AG04450 (cell line): ENCODE measurements around the gene GALNT3. TPM values are rescaled to one million over a fixed set of nuclear protein-coding genes. Genes with fewer than 3 reads are reported as not detected.

Experiments
- CTCF ChIA-PET: fragments of 300-600, 350-600 bp; formaldehyde crosslinking; extraction: SDS; loops from one replicate; lab custom pipeline; 2022; ENCODE audit warnings: antibody characterized with exemption, inconsistent platforms; lab: Charles Lee
- POLR2A ChIA-PET: fragments of 350-600 bp; formaldehyde crosslinking; extraction: SDS; loops from one replicate; lab custom pipeline; 2021; ENCODE audit warnings: antibody characterized with exemption, inconsistent platforms; lab: Yijun Ruan, JAX
- DNase-seq: peaks from one replicate; pipeline ENCODE4 v3.0.0-alpha.2; 2011; ENCODE audit warnings: low read depth, low spot score
- H3K27ac ChIP-seq: one replicate; pipeline ENCODE4 v1.5.1; 2012; ENCODE audit warnings: low read depth, low read length, control low read depth
- H3K27me3 ChIP-seq: one replicate; pipeline ENCODE4 v1.6.0; 2012; ENCODE audit warnings: low read length; ENCODE audit not compliant: control insufficient read depth, insufficient read depth
- H3K4me3 ChIP-seq: 2 replicates; pipeline ENCODE4 v1.5.1; 2011; ENCODE audit warnings: mild to moderate bottlenecking, low read depth, low read length, control low read depth
- H3K9me3 ChIP-seq: 2 replicates; pipeline ENCODE4 v1.5.1; 2012; ENCODE audit warnings: low read length; ENCODE audit not compliant: control insufficient read depth, insufficient read depth
- CTCF ChIP-seq: IDR thresholded peaks from 2 replicates; pipeline ENCODE4 v1.5.1; 2011; ENCODE audit warnings: low read depth, low read length, control low read depth, inconsistent platforms
- polyA plus RNA-seq: library from polyadenylated mRNA; depleted of rRNA; stranded (reverse); fragments of >200 nt; gene quantifications from 2 replicates; pipeline ENCODE4 v1.2.3, GENCODE V29; 2011

Gene GALNT3
- polyA plus RNA-seq, 1 experiment, result 2.3 TPM

- ChIA-PET POLR2A (no interaction called here), CTCF (interaction anchor here (0.7 kb wide), 1 partner anchor 49 kb away, joined by 3 read pairs; no protein-coding TSS in a partner anchor)
- Histone ChIP-seq H3K27me3 (no peaks in the 10 kb centered on the region), H3K4me3 (no peak overlapping the region), H3K9me3 (no peaks in the 10 kb centered on the region), H3K27ac (no peak overlapping the region)
- TF ChIP-seq CTCF, result no peak
- no peak for DNase-seq
Observed at GRCh38 chr2:165825041-165825440, 31.0 kb upstream of the GALNT3 start.

- Histone ChIP-seq H3K9me3 (no peaks in the 10 kb centered on the region), H3K27ac (no peak overlapping the region), H3K4me3 (no peak overlapping the region), H3K27me3 (no peaks in the 10 kb centered on the region)
- CTCF ChIA-PET, result interaction anchor here (0.8 kb wide), 1 partner anchor 11 kb away, joined by 3 read pairs; no protein-coding TSS in a partner anchor
- TF ChIP-seq CTCF, result no peak
- POLR2A ChIA-PET, result no interaction called here
- no peak for DNase-seq
Observed at GRCh38 chr2:165820296-165820695, 26.2 kb upstream of the GALNT3 start.

GRCh38 chr2:165818920-165819319 lies 24.9 kb upstream of the GALNT3 start:
- H3K27me3 ChIP-seq, result no peaks in the 10 kb centered on the region
- H3K4me3 ChIP-seq, result no peak overlapping the region
- no peak overlapping the region for H3K27ac ChIP-seq
- POLR2A ChIA-PET, result no interaction called here
- H3K9me3 ChIP-seq, result no peaks in the 10 kb centered on the region
- no peak for TF ChIP-seq CTCF
- DNase-seq, result no peak
- CTCF ChIA-PET, result interaction anchor here (0.6 kb wide), 1 partner anchor 525 kb away, joined by 3 read pairs; no protein-coding TSS in a partner anchor

- H3K27me3 ChIP-seq, result no peaks in the 10 kb centered on the region
- no peaks in the 10 kb centered on the region for H3K9me3 ChIP-seq
- no peak for TF ChIP-seq CTCF
- no peak for DNase-seq
- no peak overlapping the region for H3K27ac ChIP-seq
- ChIA-PET POLR2A (no interaction called here), CTCF (interaction anchor here (0.5 to 0.6 kb wide), 2 partner anchors 560 to 612 kb away, joined by 3 to 6 read pairs; partner anchors contain the start of gene SCN3A)
- no peak overlapping the region for H3K4me3 ChIP-seq
Observed at GRCh38 chr2:165815299-165816141, 21.5 kb upstream of the GALNT3 start.

- Histone ChIP-seq H3K27me3 (no peaks in the 10 kb centered on the region), H3K4me3 (no peak overlapping the region), H3K9me3 (no peaks in the 10 kb centered on the region), H3K27ac (no peak overlapping the region)
- ChIA-PET CTCF (interaction anchor here (0.5 kb wide), 1 partner anchor 559 kb away, joined by 6 read pairs; no protein-coding TSS in a partner anchor), POLR2A (no interaction called here)
- TF ChIP-seq CTCF, result no peak
- DNase-seq, result no peak
Observed at GRCh38 chr2:165814473-165814872, 20.4 kb upstream of the GALNT3 start.
